K562 treated with DMSO at 1 percent for 48 hours (cell line): ENCODE measurements around the gene GNG7. TPM values are rescaled to one million over a fixed set of nuclear protein-coding genes. Genes with fewer than 3 reads are reported as not detected.

Source experiments
- total RNA-seq: library from RNA; unstranded; fragments of 300-600 nt; gene quantifications from 2 replicates; pipeline ENCODE4 v1.2.3, GENCODE V29; 2022; ENCODE audit warnings: low replicate concordance; ENCODE audit errors: extremely low read depth

The GNG7 gene
- total RNA-seq: not detected in 2 replicates

DNA sequence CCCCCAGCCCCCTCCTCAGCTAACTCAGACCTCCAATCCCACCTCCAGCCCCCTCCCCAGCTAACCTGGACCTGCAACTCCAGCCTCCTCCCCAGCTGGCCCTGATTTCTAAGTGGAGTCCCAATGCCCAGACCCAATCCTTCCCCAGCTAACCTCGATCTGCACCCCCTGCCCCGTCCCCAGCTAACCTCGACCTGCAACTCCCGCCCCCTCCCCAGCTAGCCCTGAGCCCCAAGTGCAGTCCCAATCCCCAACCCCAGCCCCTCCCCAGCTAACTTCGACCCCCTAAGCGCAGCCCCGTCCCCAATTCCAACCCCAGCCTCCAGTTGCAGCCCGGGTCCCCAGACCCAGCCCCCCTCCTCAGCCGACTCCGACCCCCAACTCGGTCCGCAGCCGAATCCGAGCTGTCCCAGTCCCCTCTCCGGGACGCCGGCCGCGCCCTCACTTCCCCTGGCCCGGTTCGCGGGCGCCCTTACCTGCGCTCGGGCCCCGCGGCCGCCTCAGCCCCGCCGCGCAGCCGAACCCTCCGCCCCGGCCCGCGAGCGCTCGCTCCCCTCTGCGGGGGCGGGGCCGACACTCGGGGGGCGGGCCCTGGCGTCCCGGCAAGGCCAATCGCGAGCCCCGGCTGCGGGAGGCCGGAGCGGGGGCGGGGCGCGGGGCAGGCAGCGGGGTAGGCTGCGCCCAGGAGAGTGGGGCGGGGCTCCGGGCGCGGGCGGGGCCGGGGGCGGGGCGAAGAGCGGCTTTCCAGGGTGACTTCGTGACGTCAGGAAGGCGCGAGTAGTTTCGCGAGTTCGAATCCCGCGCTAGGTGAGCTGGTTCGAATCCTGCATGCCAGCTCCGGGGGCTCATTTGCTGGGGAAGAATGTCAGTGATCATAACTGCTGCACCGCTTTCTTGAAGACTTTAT is at the start of gene GNG7:
GNG7 (minus strand) TSS at position 525 of the 907 bp plus-strand sequence. CDS start 182,006 bp downstream, outside the sequence.

DNA sequence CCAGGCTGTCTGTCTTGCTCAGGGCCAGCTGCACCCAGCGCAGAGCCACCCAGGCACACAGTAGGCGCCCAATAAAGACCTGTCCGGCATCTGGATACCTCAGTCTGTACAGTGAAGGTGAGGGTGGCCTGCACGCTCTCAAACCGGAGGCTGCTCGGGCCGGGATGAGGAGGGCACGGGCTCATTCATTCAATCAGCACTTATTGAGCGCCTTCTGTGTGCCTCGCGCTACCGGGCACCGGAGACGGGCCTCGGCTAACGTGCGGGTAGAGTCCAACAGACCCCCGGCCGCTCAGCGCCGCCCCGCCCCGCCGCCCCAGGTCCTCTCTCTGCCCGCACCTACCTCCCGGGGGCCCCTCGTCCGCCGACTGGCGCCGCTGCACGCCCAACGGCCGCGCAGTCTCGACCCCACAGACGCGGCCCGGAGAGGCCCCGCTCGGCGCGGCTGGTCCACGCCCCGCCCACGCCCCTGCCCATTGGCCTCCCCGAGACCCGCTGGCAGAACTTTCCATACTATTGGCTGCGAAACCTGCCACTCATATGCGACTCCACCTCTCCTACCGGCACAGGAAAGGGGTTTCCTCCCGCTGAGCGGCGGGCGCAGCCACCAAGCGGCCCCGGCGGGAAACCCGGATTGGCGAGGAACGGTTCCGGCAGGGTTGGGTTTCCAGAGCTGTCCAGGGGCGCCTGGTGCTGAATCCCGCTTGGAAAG is 37.3 kb upstream of the GNG7 start, which contains the start of gene SLC39A3:
SLC39A3 (minus strand) TSS at position 416 of the 712 bp plus-strand sequence. CDS start 2,760 bp downstream, outside the sequence.

DNA sequence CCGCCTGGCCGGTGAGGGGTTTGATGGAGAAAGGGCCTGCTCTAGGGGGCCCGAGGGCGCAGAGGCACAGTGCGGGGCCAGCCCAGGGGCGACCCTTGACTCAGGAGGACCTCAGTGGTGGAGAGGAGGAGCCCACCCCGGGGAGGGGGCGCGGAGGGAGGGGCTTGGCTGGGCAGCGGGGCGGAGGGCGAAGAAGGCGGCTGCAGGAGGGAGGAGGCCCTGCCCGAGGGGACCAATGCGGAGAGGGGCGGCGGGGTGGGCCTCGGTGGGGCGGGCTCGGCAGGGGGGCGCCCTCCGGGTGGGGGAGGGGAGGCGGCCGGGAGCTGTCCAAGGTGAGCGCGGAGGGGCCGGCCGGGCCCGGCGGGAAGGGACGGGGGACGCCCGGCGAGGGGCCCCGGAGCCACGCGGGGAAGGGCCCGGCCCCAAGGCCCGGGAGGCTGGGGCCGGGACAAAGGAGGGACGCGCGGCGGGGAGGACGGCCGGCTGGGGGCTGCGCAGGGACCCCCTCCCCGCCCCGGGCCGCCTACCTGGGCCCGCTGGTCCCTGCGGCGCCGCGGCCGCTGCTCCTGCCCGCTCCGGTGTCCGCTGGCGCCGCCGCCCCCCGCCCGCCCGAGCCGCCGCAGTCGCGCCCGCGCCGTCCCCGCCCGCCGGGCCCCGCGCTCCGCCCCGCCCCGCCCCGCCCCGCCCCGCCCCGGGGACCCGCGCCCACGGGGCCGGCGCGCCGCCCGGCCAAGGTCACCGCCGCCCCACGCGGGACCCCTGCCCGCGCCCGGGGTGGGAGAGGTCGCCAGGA is 18.5 kb upstream of the GNG7 start, which contains the start of gene DIRAS1:
DIRAS1 (minus strand) TSS at position 596 of the 793 bp plus-strand sequence. CDS start 3,566 bp downstream, outside the sequence.

DNA sequence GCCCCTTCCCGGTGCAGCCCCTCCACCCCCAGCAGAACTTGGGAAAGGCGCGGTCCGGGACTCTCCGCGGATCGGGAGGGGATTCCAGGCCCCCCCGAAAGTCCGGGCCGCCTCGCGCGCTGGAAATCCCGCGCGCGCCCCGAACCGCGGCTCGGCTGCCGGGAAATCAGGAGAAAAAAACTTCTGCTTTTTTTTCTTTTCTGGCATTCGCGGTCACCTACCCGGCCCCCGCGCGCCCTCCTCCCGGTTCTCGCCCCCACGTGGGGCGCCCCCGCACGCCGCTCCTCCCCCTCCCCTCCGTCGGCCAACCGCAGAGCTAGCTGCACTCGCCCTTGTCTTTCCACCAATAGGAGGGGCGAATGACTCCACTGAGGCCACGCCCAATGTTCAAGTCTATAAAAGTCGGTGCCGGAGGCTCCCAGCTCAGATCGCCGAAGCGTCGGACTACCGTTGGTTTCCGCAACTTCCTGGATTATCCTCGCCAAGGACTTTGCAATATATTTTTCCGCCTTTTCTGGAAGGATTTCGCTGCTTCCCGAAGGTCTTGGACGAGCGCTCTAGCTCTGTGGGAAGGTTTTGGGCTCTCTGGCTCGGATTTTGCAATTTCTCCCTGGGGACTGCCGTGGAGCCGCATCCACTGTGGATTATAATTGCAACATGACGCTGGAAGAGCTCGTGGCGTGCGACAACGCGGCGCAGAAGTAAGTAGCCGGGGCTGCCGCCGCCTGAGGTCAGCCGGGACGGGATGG is 226.6 kb downstream of the GNG7 start, which contains the start of gene GADD45B:
GADD45B (plus strand) TSS at position 426 of the 749 bp plus-strand sequence; CDS start at position 658, 232 bp downstream.

Other genes with a start within 250 kb of the GNG7 start
- gene LMNB2, start 245.7 kb downstream of the GNG7 start, total RNA-seq: not detected in 2 replicates
- gene GADD45B, start 226.6 kb downstream of the GNG7 start, total RNA-seq: not detected in 2 replicates
- not detected in 2 replicates for gene DIRAS1, start 18.7 kb upstream of the GNG7 start, total RNA-seq
- not detected in 2 replicates for gene SLC39A3, start 37.3 kb upstream of the GNG7 start, total RNA-seq
- not detected in 2 replicates for gene SGTA, start 80.6 kb upstream of the GNG7 start, total RNA-seq
- not detected in 2 replicates for gene THOP1, start 82.8 kb upstream of the GNG7 start, total RNA-seq
- not detected in 2 replicates for gene ZNF554, start 117.2 kb upstream of the GNG7 start, total RNA-seq
- not detected in 2 replicates for gene ZNF555, start 138.8 kb upstream of the GNG7 start, total RNA-seq
- gene ZNF556, start 164.6 kb upstream of the GNG7 start, total RNA-seq: not detected in 2 replicates
- not detected in 2 replicates for gene ZNF57, start 198.2 kb upstream of the GNG7 start, total RNA-seq
- not detected in 2 replicates for gene ZNF77, start 242.3 kb upstream of the GNG7 start, total RNA-seq